Inflammatory macrophage treated with lipopolysaccharide for 1 hour (primary cell): ENCODE results near the gene BAIAP2L2.
"Not testable (repeated sequence)": the region's sequence is repeated elsewhere in the genome, so short reads cannot be mapped to it uniquely, and the experiment has no call there.

Source experiments
- DNase-seq, 2 donors: peaks; one replicate each; pipeline ENCODE4 v3.0.0-alpha.2; 2020 to 2022

Gene BAIAP2L2

GRCh38 chr22:38066381-38067027, 44.0 kb downstream of the BAIAP2L2 start:
- no peak for DNase-seq

- DNase-seq, result no peak
These were observed 44.9 kb downstream of the BAIAP2L2 start for GRCh38 chr22:38065539-38065938.

GRCh38 chr22:38062791-38063190, 47.7 kb downstream of the BAIAP2L2 start:
- peak; percentile 63 to 72 for DNase-seq

- peak; percentile 87 to 91 for DNase-seq
These were observed 53.3 kb downstream of the BAIAP2L2 start, which contains the start of gene PICK1 for GRCh38 chr22:38056969-38057891. Gene PICK1 (plus strand): TSS chr22:38057404. CDS start chr22:38057810, 406 bp downstream.

- peak; percentile 43 to 83 for DNase-seq
These were observed 58.3 kb downstream of the BAIAP2L2 start for GRCh38 chr22:38051900-38052862.

- DNase-seq, result no peak
These were observed 59.2 kb downstream of the BAIAP2L2 start for GRCh38 chr22:38051261-38051660.

- no peak for DNase-seq
These were observed 59.8 kb downstream of the BAIAP2L2 start for GRCh38 chr22:38050720-38051119.

- no peak for DNase-seq
These were observed 60.5 kb downstream of the BAIAP2L2 start for GRCh38 chr22:38049812-38050619.

- no peak for DNase-seq
These were observed 64.3 kb downstream of the BAIAP2L2 start for GRCh38 chr22:38046070-38046748.

GRCh38 chr22:38043151-38044039, 67.1 kb downstream of the BAIAP2L2 start:
- DNase-seq, result no peak

GRCh38 chr22:38042488-38042790, 68.0 kb downstream of the BAIAP2L2 start:
- DNase-seq, result peak in 1 of 2 donors; percentile 8

GRCh38 chr22:38041760-38042487, 68.6 kb downstream of the BAIAP2L2 start:
- peak in 1 of 2 donors; percentile 8 for DNase-seq

GRCh38 chr22:38040953-38041759, 69.3 kb downstream of the BAIAP2L2 start:
- DNase-seq, result no peak

- DNase-seq, result no peak
These were observed 71.3 kb downstream of the BAIAP2L2 start for GRCh38 chr22:38038890-38039812.

GRCh38 chr22:38038426-38038825, 72.1 kb downstream of the BAIAP2L2 start:
- DNase-seq, result no peak

- DNase-seq, result not testable (repeated sequence)
These were observed 72.9 kb downstream of the BAIAP2L2 start for GRCh38 chr22:38037367-38038150.
